MCF 10A (cell line): ENCODE measurements around the gene FBXW4. TPM values are rescaled to one million over a fixed set of nuclear protein-coding genes. Genes with fewer than 3 reads are reported as not detected.

Experiments used
- BruUV-seq: library from RNA; stranded (reverse); fragments of 400-500 nt; replicated peaks from 2 replicates; lab custom pipeline; 2021; lab: Mats Ljungman, UMichigan
- CTCF ChIA-PET: fragments of 300-600 bp; sonication (Branson Sonifier 250); formaldehyde crosslinking; extraction: SDS; loops from one replicate; lab custom pipeline; 2021; ENCODE audit warnings: antibody characterized with exemption, inconsistent platforms; lab: Yijun Ruan, JAX
- POLR2A ChIA-PET: fragments of 300-600, 350-650 bp; sonication (Branson Sonifier 250); formaldehyde crosslinking; extraction: SDS; loops from one replicate; lab custom pipeline; 2020; ENCODE audit warnings: antibody characterized with exemption, inconsistent platforms; lab: Yijun Ruan, JAX
- DNase-seq: peaks from one replicate; pipeline ENCODE4 v3.0.0-alpha.2; 2018; ENCODE audit not compliant: unreplicated experiment
- H3K27ac Mint-ChIP-seq: one replicate; pipeline ENCODE4 v1.8.0; 2022; ENCODE audit warnings: mild to moderate bottlenecking, low read depth, mixed read lengths; ENCODE audit not compliant: unreplicated experiment
- H3K27me3 Mint-ChIP-seq: one replicate; pipeline ENCODE4 v1.8.0; 2022; ENCODE audit warnings: mixed read lengths; ENCODE audit not compliant: insufficient read depth, unreplicated experiment
- H3K36me3 Mint-ChIP-seq: one replicate; pipeline ENCODE4 v1.8.0; 2022; ENCODE audit warnings: mild to moderate bottlenecking, moderate library complexity, mixed read lengths; ENCODE audit not compliant: insufficient read depth, unreplicated experiment
- H3K4me1 Mint-ChIP-seq: one replicate; pipeline ENCODE4 v1.8.0; 2022; ENCODE audit warnings: mixed read lengths; ENCODE audit not compliant: insufficient read depth, unreplicated experiment
- H3K4me3 Mint-ChIP-seq: one replicate; pipeline ENCODE4 v1.8.0; 2022; ENCODE audit warnings: mild to moderate bottlenecking, moderate library complexity, mixed read lengths; ENCODE audit not compliant: unreplicated experiment
- H3K9me3 Mint-ChIP-seq: one replicate; pipeline ENCODE4 v1.8.0; 2022; ENCODE audit warnings: mixed read lengths; ENCODE audit not compliant: unreplicated experiment
- CTCF ChIP-seq: fragments of 200-600 bp; IDR thresholded peaks from one replicate; pipeline ENCODE4 v1.8.0; 2022; ENCODE audit warnings: antibody characterized with exemption, mild to moderate bottlenecking; ENCODE audit not compliant: unreplicated experiment
- intact Hi-C: fragments of 100-400 bp; cut with micrococcal nuclease; formaldehyde crosslinking; loops from 2 replicates; pipeline ENCODE4 v1.14.1; 2022
- total RNA-seq: library from RNA; stranded (reverse); gene quantifications from 2 replicates; pipeline ENCODE4 v1.2.3, GENCODE V29; 2022

The FBXW4 gene
- total RNA-seq, 1 experiment from 2014 or later: 52.1 TPM

- DNase-seq: no peak
- Mint-ChIP-seq H3K9me3 (no peaks in the 10 kb centered on the region), H3K36me3 (peaks cover 81% of the 10 kb centered on the region), H3K27me3 (no peaks in the 10 kb centered on the region), H3K4me1 (no peaks in the 10 kb centered on the region), H3K4me3 (no peak overlapping the region), H3K27ac (no peak overlapping the region)
- POLR2A ChIA-PET: no interaction called here
- CTCF ChIA-PET: no interaction called here
- TF ChIP-seq CTCF: no peak
- no TSS peak for BruUV-seq
- intact Hi-C loops: no loop called here
Measured at GRCh38 chr10:101669181-101669580, 25.8 kb downstream of the FBXW4 start.

GRCh38 chr10:101668566-101668965 lies 26.4 kb downstream of the FBXW4 start:
- no TSS peak for BruUV-seq
- Mint-ChIP-seq H3K4me1 (no peaks in the 10 kb centered on the region), H3K4me3 (no peak overlapping the region), H3K36me3 (peaks cover 79% of the 10 kb centered on the region), H3K9me3 (no peaks in the 10 kb centered on the region), H3K27ac (no peak overlapping the region), H3K27me3 (no peaks in the 10 kb centered on the region)
- intact Hi-C loops: no loop called here
- no peak for DNase-seq
- CTCF ChIA-PET: no interaction called here
- POLR2A ChIA-PET: no interaction called here
- TF ChIP-seq CTCF: no peak

GRCh38 chr10:101666083-101666482 lies 28.9 kb downstream of the FBXW4 start:
- Mint-ChIP-seq H3K4me3 (no peak overlapping the region), H3K27me3 (no peaks in the 10 kb centered on the region), H3K9me3 (no peaks in the 10 kb centered on the region), H3K27ac (no peak overlapping the region), H3K4me1 (no peaks in the 10 kb centered on the region), H3K36me3 (peaks cover 78% of the 10 kb centered on the region)
- intact Hi-C loops: no loop called here
- DNase-seq: no peak
- ChIA-PET CTCF (no interaction called here), POLR2A (no interaction called here)
- BruUV-seq: no TSS peak
- TF ChIP-seq CTCF: no peak

GRCh38 chr10:101663097-101663496 lies 31.9 kb downstream of the FBXW4 start:
- Mint-ChIP-seq H3K36me3 (peaks cover 74% of the 10 kb centered on the region), H3K4me1 (no peaks in the 10 kb centered on the region), H3K27ac (no peak overlapping the region), H3K4me3 (no peak overlapping the region), H3K27me3 (no peaks in the 10 kb centered on the region), H3K9me3 (no peaks in the 10 kb centered on the region)
- no peak for TF ChIP-seq CTCF
- ChIA-PET CTCF (interaction anchor here (0.7 kb wide), 1 partner anchor 567 kb away, joined by 3 read pairs; no protein-coding TSS in a partner anchor), POLR2A (interaction anchor here (1.6 kb wide), 1 partner anchor 8 kb away, joined by 4 read pairs; no protein-coding TSS in a partner anchor)
- no peak for DNase-seq
- no TSS peak for BruUV-seq
- intact Hi-C loops: no loop called here
